ENCODE results near the gene SENP5.

GRCh38 chr3:196886144-196886543 is 18.4 kb downstream of the SENP5 start:
- TF ChIP-seq CTCF (IDR thresholded peaks at IDR 0.05) (no peak), POLR2A (IDR thresholded peaks at IDR 0.05) (no peak)

Measured in right lobe of liver (tissue), 4 donors.